DMS53 treated with DMSO at 0.1 percent for 48 hours (cell line): Measurements from ENCODE around the gene BSDC1.

Experiments used
- DNase-seq: peaks from one replicate; lab custom pipeline; 2025; ENCODE audit not compliant: unreplicated experiment; lab: John Stamatoyannopoulos, UW

BSDC1 gene

DNA sequence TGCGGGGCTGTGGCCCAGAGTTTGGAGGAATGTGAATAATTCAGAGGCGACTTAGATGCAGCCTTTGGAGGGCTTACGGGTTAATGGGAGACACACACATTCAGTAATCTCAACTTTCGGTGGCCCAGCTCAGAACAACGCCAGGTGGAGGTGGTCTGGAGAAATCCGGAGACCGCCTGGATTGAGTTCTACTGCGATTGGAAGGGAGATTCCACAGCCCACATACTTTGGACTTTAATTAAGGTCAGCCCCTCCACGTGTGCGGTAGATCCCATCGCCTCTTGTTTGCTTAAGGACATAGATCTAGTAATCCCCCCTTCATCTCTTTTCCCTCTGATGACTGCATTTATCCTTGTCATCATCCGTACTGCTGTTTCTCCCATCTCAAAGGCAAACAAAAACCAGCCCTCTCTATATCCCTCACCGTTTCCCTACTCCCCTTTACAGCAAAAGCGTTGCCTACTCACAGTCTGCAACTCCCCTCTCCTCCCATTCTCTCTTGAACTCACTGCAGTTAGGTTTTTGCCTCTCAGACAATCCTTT is 720 bp upstream of the BSDC1 start:
- no peak for DNase-seq

- DNase-seq = no peak
Measured at GRCh38 chr1:32393832-32394140, 455 bp downstream of the BSDC1 start.

DNA sequence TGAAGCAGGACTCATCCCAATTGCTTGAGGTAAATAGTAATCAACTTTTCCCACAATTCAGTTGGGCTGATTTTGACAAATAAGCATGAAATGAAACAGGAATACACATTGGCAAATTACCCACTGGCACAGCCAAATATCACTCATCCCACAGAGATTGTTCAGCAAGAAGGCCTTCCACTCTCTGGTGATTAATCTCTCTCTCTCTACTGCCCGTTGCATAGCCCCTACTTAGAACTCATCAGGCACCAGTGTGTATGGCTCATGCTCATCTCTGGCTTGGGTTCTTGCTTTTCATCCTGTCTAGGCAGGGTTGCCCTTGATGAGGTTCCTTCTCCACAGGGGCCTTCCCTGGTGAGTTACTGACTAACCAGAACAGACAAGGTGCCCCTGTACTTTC is 1.1 kb downstream of the BSDC1 start:
- no peak for DNase-seq

- DNase-seq = no peak
Measured at GRCh38 chr1:32392325-32392724, 1.9 kb downstream of the BSDC1 start.

DNA sequence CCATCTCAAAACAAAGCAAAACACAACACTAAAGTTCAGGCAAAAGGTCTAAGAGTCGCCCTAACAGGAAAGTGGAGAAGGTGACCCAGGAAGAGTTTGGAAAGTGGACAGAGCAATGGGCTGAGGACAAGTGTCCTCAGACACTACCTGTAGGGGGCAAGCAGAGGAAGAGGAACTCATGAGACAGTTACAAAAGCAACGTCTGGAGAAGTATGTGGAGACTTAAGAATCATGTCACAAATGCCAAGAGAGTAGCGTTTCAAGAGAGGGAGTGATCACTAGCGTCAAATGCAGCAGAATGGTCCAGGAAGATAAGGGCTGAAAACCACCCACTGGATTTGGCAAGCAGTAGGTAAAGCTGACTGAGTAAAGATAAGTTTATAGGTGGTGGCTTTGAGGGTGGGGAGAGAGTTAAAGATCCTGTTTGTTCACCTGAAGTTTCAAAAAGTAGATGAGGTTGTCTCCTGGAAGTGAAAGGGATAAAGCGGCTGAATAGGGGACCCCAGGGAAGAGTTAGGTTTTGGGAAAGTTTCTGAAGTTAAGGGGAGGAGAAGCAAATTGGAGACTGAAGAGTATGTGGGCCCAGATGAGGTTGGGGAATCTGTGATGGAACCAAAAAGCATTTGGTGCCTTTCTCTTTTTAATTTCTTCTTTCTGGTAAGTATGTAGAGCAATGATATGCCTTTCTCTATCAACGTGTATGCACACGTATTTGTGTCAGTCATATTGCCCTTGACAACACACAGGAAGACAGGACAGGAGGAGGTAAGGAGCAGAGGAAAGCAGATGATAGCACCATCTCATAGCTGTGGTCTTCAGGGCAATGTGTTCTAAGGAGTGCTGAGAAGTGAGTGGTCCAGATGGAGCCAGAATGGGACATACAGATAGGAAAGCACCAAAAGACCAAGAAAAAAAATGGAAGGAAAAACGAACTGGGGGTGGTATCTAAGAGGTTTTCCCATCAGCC is 3.1 kb downstream of the BSDC1 start:
- no peak for DNase-seq

DNA sequence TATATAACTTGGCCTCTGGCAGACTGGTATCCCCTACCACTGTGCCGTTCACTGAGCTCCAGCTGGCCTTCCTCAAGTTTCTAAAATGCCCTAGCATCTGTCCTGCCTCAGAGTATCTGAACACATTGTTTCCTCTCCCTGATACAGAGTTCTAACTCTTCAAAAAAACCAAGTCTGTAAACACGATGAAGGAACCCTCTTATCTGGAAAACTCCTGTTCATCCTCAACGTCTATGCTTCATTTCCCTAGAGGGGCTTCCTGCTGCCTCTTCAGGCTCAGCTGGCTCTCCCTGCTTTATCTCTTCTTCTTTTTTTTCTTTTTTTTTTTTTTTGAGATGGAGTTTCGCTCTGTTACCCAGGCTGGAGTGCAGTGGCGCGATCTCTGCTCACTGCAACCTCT is 5.6 kb downstream of the BSDC1 start:
- no peak for DNase-seq

DNA sequence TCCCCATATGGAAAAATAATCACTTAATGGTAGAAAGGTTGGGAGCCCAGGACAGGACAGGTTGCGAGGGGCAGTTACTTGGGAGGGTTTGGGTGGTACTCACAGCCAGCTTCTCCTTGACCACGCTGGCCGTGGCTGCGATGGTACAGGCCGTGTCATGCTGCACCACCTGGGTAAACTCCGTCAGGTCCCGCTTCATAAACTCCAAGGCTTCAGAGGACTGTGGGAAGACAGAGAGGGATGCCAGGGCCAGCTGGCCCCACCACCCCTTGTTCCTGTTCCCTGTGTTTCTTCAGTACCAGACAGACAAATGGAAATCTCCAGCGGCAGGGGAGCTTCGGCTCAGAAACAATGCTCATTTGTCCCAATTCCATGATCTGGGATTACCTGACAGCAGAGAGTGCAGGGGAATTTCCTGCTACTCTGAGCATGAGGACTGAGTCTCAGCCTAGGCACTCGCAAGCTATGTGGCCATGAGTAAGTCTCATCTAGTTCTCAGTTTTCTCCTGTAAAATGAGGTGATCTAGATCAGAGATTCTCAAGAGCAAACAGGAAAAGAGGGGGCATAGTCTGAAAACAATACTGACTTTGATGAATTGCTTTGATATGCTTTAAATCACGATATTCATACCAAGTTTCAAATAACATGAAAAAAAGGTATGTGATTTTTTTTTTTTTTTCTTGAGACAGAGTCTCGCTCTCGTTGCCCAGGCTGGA is 7.4 kb downstream of the BSDC1 start:
- DNase-seq = no peak

DNA sequence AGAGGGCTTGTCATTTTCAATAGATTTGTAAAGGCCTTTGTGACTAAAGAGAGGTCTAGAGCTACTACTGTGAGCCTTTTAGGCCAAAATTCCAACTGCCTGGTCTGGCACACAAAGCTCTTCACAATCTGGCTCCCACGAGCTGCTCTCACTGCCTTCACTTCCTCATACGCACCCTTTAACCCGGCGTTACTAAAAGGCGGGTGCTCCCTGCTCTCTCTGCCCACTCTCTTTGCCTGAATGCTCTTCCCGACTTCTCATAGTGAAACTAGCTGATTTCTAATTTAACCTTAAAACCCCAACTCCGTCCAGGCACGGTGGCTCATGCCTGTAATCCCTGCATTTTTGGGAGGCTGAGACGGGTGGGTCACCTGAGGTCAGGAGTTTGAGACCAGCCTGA is 14.2 kb downstream of the BSDC1 start:
- no peak for DNase-seq

DNA sequence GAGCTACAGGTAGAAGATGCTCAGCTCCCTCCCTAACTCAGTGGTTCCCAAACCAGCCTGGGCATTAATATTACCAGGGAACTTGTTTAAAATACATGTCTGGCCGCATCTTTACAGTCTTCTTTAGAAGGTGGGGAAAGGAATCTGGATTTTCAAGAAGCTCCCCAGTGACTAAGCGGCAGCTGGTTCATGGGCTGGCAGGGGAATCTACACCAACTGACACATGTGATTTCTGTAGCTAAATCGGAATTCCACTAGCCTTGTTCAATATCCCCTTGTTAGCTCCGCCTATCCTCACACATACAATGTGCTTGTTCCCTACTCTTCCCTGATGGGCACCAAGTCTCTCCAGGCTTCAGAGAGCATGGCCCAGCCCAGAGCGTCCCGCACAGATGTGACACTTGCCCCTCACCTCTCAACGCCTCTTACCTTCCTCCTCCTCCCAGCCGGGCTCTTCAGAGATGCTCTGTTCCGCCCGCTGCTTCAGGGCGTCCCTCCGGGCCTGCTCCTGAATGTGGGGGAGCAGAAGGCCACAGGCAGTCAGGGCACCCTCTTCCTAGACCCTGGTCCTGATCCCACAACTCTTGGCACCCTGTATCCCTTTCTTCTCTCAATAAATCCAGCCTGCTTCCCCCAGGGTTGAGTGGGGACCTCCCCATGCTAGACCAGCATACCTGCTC is 16.6 kb downstream of the BSDC1 start:
- no peak for DNase-seq

GRCh38 chr1:32376199-32376598 is 18.0 kb downstream of the BSDC1 start:
- no peak for DNase-seq

- no peak for DNase-seq
Measured at GRCh38 chr1:32373996-32374592, 20.1 kb downstream of the BSDC1 start.

DNA sequence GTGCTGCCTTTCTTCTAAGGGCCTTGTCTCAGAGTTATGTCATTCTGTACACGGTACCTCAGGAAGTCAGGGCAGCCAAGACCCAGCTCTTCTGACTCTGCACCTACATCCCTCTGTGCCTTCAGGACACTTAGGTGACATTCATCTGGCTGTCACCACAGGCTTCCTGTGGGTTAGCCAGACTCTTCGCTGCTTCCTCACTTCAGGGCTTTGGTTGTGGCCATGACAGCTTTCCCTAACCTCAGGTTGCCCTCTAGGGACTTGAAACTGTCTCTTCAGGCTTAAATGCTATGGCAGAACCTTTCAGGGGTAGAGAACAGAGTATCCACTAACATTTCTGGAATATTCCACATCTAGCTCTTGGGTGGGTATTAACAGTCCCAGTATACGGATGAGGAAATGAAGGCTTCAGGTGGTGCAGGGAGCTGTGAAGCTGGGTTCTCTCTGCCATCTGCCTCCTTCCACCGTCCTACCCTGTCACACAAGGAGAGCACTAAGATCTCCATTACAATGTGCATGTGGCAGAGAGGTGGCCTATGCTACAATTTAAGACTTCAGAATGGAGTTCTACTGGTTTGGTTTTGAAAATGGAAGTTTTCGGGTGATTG is 22.0 kb downstream of the BSDC1 start:
- DNase-seq = no peak

DNA sequence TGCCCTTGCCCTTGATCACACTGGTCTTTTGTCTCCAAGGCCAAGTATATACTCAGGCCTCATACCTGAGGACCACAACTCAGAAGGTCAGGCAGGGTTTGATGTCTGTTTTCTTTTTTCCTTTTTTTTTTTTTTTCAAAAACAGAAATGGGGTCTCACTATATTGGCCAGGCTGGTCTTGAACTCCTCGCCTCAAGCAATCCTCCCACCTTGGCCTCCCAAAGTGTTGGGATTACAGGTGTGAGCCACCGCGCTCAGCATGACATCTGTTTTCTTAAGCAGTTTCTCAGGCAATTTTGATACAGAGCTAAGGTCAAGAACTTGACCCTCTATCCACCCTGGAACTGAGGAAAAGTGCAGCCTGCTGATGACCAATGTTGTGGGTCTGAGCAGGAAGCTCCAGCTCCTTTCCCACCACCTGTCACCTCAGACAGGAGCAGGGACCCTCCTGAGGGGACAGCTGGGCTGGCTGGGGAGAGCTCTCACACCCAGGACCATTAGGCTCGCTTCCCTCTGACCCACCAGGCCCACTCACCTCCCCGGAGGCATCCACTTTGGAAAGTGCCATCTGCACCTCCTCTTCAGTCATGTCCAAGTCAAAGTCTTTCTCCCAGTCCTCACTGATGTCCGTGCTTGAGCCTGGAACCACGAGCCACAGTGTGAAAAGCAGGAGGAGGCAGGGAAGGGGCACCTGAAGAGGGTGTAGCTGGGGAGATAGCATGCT is 26.2 kb downstream of the BSDC1 start:
- no peak for DNase-seq

DNA sequence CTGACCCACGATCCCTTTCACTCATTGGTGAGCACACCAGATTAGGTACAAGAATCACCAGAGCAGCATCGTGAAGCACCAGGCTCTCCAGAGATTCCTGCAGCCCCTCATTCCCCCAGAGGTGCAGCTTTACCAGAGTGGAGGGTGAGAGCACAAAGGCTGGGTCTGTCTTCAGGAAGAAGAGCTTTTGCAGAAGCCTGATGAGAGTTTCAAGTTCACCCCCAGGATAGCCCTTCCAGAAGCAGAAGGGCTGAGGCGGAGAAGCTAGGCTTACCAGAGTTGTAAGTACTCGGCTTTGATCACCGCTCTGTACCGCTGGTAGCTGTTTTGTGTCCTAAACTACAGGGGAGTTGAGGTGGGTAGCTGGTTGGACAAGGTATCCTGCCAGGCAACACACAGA is 28.8 kb downstream of the BSDC1 start:
- no peak for DNase-seq

DNA sequence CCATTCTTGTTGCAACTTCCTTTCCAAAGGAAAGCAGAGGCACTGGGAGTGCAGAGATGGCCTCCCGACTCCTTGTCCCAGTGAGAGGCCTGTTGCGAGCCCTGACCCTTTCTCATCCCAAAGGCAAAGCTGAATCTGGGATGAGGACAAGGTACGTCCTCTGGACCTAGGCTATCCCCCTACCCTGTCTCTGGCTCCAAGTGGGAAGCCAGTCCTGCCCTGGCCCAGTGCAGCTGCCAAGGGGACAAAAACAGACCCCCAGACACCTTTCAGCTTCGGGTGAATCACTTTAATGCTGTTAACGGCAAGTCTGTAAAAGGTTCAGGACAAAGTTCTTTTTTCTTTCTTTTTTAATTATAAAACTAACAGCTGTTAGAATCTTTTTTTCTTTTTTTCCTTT is 29.4 kb downstream of the BSDC1 start:
- DNase-seq = no peak

DNA sequence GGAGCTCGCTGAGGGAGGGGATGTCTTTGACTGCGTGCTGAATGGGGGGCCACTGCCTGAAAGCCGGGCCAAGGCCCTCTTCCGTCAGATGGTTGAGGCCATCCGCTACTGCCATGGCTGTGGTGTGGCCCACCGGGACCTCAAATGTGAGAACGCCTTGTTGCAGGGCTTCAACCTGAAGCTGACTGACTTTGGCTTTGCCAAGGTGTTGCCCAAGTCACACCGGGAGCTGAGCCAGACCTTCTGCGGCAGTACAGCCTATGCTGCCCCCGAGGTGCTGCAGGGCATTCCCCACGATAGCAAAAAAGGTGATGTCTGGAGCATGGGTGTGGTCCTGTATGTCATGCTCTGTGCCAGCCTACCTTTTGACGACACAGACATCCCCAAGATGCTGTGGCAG is 30.5 kb downstream of the BSDC1 start:
- no peak for DNase-seq

DNA sequence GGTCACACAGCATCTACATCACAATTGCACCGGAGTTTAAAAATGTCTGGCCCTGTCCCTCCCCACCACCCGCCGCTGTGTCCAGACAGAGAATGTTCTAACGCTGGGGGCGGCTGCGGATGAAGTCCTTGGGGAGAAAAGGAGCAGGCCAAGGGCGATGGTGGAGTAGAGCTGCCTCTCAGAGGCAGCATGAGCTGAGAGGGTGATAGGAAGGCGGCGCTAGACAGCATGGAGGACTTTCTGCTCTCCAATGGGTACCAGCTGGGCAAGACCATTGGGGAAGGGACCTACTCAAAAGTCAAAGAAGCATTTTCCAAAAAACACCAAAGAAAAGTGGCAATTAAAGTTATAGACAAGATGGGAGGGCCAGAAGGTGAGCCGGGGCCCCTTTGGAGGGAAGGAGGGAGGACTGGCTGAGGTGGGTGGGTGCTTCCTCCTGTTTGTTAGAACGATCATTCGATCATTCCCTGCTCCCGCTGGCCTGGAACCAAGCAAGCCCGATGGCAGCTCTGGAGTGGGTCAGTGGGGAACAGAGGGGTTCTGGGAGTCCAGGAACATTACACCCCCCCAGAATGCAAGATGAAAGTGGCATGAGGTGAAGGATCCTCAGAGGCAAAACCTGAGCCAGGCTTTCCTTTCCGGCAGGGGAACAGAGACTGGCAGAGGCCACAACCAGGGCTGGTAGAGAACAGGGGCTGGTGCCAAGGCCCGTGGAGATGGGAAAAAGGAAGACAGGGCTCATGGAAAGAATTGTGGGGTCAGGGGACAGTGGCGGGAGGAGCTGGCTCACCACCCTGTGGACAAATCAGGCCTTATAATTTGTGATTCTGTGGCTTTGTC is 31.5 kb downstream of the BSDC1 start, which contains the start of the genes FAM229A and TSSK3:
TSS of gene FAM229A (minus strand) at position 12 of the 840 bp plus-strand sequence. CDS start 394 bp downstream, outside the sequence.
TSS of gene TSSK3 (plus strand) at position 66 of the 840 bp plus-strand sequence. CDS start at position 229, 163 bp downstream.
- no peak for DNase-seq

- DNase-seq = peak; percentile 14
Measured at GRCh38 chr1:32361674-32362473, 32.4 kb downstream of the BSDC1 start.
